SK-N-SH treated with all-trans-retinoic acid at 6 μM for 48 hours (cell line): Measurements from ENCODE around the gene MACROD1.

Source experiments
- ATAC-seq: fragments of 200-7000 bp; cut with Tn5 transposase; 3 replicates; pipeline ENCODE4 v1.9.1; 2020; ENCODE audit warnings: mild to moderate bottlenecking, moderate library complexity
- ARNTL ChIP-seq: fragments of 450-650 bp; formaldehyde crosslinking; IDR thresholded peaks from 2 replicates; pipeline ENCODE4 v1.5.0; 2020; ENCODE audit warnings: low read depth, mild to moderate bottlenecking, moderate library complexity, borderline replicate concordance
- BACH2 ChIP-seq: fragments of 250-450 bp; sonication (Bioruptor Pico); IDR thresholded peaks from 2 replicates; pipeline ENCODE4 v1.9.0; 2021; ENCODE audit warnings: mild to moderate bottlenecking, borderline replicate concordance
- CSDC2 ChIP-seq: fragments of 250-450 bp; sonication (Bioruptor Pico); IDR thresholded peaks from 2 replicates; pipeline ENCODE4 v1.5.0; 2020; ENCODE audit warnings: mild to moderate bottlenecking, moderate library complexity
- GLIS3 ChIP-seq: fragments of 250-450 bp; sonication (Bioruptor Pico); IDR thresholded peaks from 2 replicates; pipeline ENCODE4 v1.5.0; 2020; ENCODE audit warnings: mild to moderate bottlenecking, moderate library complexity
- ISL1 ChIP-seq: fragments of 250-450 bp; sonication (Bioruptor Pico); IDR thresholded peaks from 2 replicates; pipeline ENCODE4 v2.1.2; 2022; ENCODE audit warnings: mild to moderate bottlenecking, moderate library complexity
- OSR1 ChIP-seq: fragments of 250-450 bp; sonication (Bioruptor Pico); IDR thresholded peaks from 2 replicates; pipeline ENCODE4 v1.8.0; 2022; ENCODE audit warnings: moderate library complexity, mild to moderate bottlenecking, inconsistent platforms
- RARB ChIP-seq: fragments of 250-450 bp; sonication (Bioruptor Pico); IDR thresholded peaks from 2 replicates; pipeline ENCODE4 v1.8.0; 2021; ENCODE audit warnings: mild to moderate bottlenecking, moderate library complexity
- SNAI2 ChIP-seq: fragments of 250-450 bp; sonication (Bioruptor Pico); IDR thresholded peaks from 2 replicates; pipeline ENCODE4 v1.5.0; 2020; ENCODE audit warnings: mild to moderate bottlenecking, moderate library complexity
- TCF4 ChIP-seq: fragments of 250-450 bp; sonication (Bioruptor Pico); IDR thresholded peaks from 2 replicates; pipeline ENCODE4 v1.8.0; 2021; ENCODE audit warnings: mild to moderate bottlenecking, moderate library complexity, borderline replicate concordance
- TOX ChIP-seq: fragments of 250-450 bp; sonication (Bioruptor Pico); IDR thresholded peaks from 2 replicates; pipeline ENCODE4 v1.8.0; 2021; ENCODE audit warnings: mild to moderate bottlenecking, moderate library complexity, borderline replicate concordance
- ZC3H10 ChIP-seq: fragments of 250-450 bp; sonication (Bioruptor Pico); IDR thresholded peaks from 2 replicates; pipeline ENCODE4 v1.5.1; 2021; ENCODE audit warnings: mild to moderate bottlenecking, moderate library complexity
- ZFP3 ChIP-seq: fragments of 250-450 bp; sonication (Bioruptor Pico); IDR thresholded peaks from 2 replicates; pipeline ENCODE4 v1.5.0; 2020; ENCODE audit warnings: mild to moderate bottlenecking, moderate library complexity
- ZFP30 ChIP-seq: fragments of 450-650 bp; formaldehyde crosslinking; IDR thresholded peaks from 2 replicates; pipeline ENCODE4 v1.5.0; 2022; ENCODE audit warnings: mild to moderate bottlenecking, moderate library complexity
- ZNF565 ChIP-seq: fragments of 450-650 bp; formaldehyde crosslinking; conservative IDR thresholded peaks from 2 replicates; pipeline ENCODE4 v1.5.0; 2020; ENCODE audit warnings: low read depth, mild to moderate bottlenecking, moderate library complexity
- ZNF70 ChIP-seq: fragments of 450-650 bp; formaldehyde crosslinking; IDR thresholded peaks from 2 replicates; pipeline ENCODE4 v1.5.0; 2020; ENCODE audit warnings: mild to moderate bottlenecking, moderate library complexity
- TF ChIP-seq, protein P1 (sequence below): fragments of 250-450 bp; sonication (Bioruptor Pico); IDR thresholded peaks from 2 replicates; pipeline ENCODE4 v1.5.1; 2020; ENCODE audit warnings: low read depth, mild to moderate bottlenecking, moderate library complexity
- TF ChIP-seq, protein P2 (sequence below): fragments of 250-450 bp; sonication (Bioruptor Pico); IDR thresholded peaks from 2 replicates; pipeline ENCODE4 v1.5.1; 2021; ENCODE audit warnings: mild to moderate bottlenecking, moderate library complexity
- TF ChIP-seq, protein P3 (sequence below): fragments of 250-450 bp; sonication (Bioruptor Pico); IDR thresholded peaks from 2 replicates; pipeline ENCODE4 v1.5.0; 2020; ENCODE audit warnings: mild to moderate bottlenecking, moderate library complexity
- TF ChIP-seq, protein P4 (sequence below): fragments of 250-450 bp; sonication (Bioruptor Pico); IDR thresholded peaks from 2 replicates; pipeline ENCODE4 v1.8.0; 2020; ENCODE audit warnings: mild to moderate bottlenecking, moderate library complexity, borderline replicate concordance
- TF ChIP-seq, protein P5 (sequence below): fragments of 250-450 bp; sonication (Bioruptor Pico); IDR thresholded peaks from 2 replicates; pipeline ENCODE4 v1.8.0; 2021; ENCODE audit warnings: low read depth, mild to moderate bottlenecking, moderate library complexity, borderline replicate concordance

Gene MACROD1

DNA sequence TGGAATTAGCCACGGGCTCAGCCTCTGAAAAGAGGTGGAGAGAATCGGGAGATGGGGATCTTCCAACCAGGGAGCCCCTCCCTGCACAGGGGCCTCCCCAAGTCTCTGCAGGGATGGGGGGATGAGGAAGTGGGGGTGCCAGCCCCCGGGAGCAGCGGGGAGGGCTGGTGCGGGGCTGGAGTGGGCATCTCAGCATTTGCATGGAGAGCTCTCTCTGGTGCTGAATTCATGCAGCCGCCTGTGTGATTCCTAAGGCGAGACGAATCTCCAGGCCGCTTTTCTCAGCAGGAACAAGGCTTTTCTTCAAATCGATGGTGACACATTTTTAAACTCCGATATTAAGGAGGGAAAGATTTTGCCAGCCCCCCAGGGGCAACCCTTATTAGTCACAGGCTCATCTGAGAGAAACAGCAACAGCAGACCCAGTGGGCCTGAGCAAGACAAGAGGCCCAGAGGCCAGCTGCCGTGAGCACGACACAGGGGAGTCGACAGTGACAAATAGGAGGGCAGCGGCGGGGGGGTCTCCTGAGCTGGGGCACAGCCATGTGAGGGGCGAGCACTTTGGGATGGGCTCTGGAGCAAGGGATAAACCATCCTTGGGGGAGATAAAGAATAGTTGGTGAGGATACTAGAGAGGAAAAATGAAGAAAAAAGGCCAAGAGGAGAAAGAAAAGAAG is 29.0 kb downstream of the MACROD1 start:
- ATAC-seq, result no peak
- TF ChIP-seq ZNF70 (CRISPR knock-in tag), result no peak
- TF ChIP-seq TOX (CRISPR knock-in tag), result no peak
- TF ChIP-seq CSDC2 (CRISPR knock-in tag), result no peak

DNA sequence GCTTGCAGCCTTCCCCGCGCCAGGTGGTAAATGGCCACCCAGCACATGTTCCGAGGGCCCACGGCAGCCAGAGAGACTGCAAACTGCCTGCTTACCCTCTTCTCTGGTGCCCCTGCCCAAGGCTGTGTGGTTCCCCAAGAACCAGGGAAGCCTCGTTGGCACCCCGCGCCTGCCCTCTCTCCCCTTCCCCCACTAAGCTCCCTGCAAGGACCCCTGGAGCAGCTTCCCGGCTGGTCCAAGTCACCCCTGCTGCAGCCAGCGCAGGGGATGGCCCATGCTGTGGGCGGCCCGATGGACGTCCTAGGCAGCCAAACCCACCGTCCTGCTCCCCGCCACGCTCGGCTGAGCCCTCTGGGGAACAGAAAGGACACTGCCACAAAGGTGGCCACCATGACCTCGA is 30.2 kb downstream of the MACROD1 start:
- no peak for ATAC-seq

DNA sequence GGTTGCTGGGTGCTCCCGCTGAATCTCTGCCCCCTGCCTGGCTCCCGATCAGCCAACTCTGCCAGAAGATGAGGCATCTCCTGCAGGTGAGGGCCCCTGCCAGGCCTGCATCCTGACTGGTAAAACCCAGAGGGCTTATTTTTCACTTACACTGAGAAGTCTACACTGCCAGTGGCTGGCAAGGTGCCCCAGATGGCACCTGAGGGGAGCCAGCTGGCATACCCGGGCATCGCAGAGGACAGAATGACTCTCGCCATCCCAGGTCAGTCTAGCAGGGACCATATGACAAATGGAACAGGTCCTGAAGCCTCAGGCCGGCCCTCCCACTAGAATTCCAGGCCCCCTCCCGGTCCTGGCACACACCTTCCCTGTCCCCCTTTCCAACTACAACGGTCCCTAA is 30.9 kb downstream of the MACROD1 start:
- no peak for ATAC-seq
- no peak for TF ChIP-seq ZFP3
- TF ChIP-seq ZFP30, result no peak
- TF ChIP-seq, protein P1, sequence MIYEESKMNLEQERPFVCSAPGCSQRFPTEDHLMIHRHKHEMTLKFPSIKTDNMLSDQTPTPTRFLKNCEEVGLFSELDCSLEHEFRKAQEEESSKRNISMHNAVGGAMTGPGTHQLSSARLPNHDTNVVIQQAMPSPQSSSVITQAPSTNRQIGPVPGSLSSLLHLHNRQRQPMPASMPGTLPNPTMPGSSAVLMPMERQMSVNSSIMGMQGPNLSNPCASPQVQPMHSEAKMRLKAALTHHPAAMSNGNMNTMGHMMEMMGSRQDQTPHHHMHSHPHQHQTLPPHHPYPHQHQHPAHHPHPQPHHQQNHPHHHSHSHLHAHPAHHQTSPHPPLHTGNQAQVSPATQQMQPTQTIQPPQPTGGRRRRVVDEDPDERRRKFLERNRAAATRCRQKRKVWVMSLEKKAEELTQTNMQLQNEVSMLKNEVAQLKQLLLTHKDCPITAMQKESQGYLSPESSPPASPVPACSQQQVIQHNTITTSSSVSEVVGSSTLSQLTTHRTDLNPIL, result no peak
- no peak for TF ChIP-seq ZC3H10 (CRISPR knock-in tag)
- TF ChIP-seq TOX (CRISPR knock-in tag), result no peak
- no peak for TF ChIP-seq OSR1
- TF ChIP-seq ZNF565 (CRISPR knock-in tag), result no peak
- TF ChIP-seq ZNF70 (CRISPR knock-in tag), result no peak
- TF ChIP-seq, protein P2, sequence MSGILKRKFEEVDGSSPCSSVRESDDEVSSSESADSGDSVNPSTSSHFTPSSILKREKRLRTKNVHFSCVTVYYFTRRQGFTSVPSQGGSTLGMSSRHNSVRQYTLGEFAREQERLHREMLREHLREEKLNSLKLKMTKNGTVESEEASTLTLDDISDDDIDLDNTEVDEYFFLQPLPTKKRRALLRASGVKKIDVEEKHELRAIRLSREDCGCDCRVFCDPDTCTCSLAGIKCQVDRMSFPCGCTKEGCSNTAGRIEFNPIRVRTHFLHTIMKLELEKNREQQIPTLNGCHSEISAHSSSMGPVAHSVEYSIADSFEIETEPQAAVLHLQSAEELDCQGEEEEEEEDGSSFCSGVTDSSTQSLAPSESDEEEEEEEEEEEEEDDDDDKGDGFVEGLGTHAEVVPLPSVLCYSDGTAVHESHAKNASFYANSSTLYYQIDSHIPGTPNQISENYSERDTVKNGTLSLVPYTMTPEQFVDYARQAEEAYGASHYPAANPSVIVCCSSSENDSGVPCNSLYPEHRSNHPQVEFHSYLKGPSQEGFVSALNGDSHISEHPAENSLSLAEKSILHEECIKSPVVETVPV (CRISPR knock-in tag), result no peak
- TF ChIP-seq, protein P3, sequence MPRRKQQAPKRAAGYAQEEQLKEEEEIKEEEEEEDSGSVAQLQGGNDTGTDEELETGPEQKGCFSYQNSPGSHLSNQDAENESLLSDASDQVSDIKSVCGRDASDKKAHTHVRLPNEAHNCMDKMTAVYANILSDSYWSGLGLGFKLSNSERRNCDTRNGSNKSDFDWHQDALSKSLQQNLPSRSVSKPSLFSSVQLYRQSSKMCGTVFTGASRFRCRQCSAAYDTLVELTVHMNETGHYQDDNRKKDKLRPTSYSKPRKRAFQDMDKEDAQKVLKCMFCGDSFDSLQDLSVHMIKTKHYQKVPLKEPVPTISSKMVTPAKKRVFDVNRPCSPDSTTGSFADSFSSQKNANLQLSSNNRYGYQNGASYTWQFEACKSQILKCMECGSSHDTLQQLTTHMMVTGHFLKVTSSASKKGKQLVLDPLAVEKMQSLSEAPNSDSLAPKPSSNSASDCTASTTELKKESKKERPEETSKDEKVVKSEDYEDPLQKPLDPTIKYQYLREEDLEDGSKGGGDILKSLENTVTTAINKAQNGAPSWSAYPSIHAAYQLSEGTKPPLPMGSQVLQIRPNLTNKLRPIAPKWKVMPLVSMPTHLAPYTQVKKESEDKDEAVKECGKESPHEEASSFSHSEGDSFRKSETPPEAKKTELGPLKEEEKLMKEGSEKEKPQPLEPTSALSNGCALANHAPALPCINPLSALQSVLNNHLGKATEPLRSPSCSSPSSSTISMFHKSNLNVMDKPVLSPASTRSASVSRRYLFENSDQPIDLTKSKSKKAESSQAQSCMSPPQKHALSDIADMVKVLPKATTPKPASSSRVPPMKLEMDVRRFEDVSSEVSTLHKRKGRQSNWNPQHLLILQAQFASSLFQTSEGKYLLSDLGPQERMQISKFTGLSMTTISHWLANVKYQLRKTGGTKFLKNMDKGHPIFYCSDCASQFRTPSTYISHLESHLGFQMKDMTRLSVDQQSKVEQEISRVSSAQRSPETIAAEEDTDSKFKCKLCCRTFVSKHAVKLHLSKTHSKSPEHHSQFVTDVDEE (CRISPR knock-in tag), result no peak
- TF ChIP-seq, protein P4, sequence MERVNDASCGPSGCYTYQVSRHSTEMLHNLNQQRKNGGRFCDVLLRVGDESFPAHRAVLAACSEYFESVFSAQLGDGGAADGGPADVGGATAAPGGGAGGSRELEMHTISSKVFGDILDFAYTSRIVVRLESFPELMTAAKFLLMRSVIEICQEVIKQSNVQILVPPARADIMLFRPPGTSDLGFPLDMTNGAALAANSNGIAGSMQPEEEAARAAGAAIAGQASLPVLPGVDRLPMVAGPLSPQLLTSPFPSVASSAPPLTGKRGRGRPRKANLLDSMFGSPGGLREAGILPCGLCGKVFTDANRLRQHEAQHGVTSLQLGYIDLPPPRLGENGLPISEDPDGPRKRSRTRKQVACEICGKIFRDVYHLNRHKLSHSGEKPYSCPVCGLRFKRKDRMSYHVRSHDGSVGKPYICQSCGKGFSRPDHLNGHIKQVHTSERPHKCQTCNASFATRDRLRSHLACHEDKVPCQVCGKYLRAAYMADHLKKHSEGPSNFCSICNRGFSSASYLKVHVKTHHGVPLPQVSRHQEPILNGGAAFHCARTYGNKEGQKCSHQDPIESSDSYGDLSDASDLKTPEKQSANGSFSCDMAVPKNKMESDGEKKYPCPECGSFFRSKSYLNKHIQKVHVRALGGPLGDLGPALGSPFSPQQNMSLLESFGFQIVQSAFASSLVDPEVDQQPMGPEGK, result no peak
- no peak for TF ChIP-seq GLIS3 (CRISPR knock-in tag)
- TF ChIP-seq SNAI2 (CRISPR knock-in tag), result no peak
- TF ChIP-seq TCF4 (CRISPR knock-in tag), result no peak
- no peak for TF ChIP-seq RARB (CRISPR knock-in tag)
- TF ChIP-seq, protein P5, sequence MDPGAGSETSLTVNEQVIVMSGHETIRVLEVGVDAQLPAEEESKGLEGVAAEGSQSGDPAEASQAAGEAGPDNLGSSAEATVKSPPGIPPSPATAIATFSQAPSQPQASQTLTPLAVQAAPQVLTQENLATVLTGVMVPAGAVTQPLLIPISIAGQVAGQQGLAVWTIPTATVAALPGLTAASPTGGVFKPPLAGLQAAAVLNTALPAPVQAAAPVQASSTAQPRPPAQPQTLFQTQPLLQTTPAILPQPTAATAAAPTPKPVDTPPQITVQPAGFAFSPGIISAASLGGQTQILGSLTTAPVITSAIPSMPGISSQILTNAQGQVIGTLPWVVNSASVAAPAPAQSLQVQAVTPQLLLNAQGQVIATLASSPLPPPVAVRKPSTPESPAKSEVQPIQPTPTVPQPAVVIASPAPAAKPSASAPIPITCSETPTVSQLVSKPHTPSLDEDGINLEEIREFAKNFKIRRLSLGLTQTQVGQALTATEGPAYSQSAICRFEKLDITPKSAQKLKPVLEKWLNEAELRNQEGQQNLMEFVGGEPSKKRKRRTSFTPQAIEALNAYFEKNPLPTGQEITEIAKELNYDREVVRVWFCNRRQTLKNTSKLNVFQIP (CRISPR knock-in tag), result no peak

More for the DNA sequence above, 30.2 kb downstream of the MACROD1 start:
- TF ChIP-seq BACH2 (CRISPR knock-in tag), result no peak
- TF ChIP-seq ISL1 (CRISPR knock-in tag), result no peak
- no peak for TF ChIP-seq RARB (CRISPR knock-in tag)
- TF ChIP-seq ARNTL (CRISPR knock-in tag), result no peak
- no peak for TF ChIP-seq ZFP3
- TF ChIP-seq, protein P4, result no peak
- TF ChIP-seq, protein P2 (CRISPR knock-in tag), result no peak
- no peak for TF ChIP-seq ZNF565 (CRISPR knock-in tag)
